Measurements from ENCODE around the gene SLC46A3.

The SLC46A3 gene

GRCh38 chr13:28753946-28754345 lies 35.2 kb upstream of the SLC46A3 start:
- peak overlapping the region in 1 of 2 donors; percentile 37 for H3K27ac ChIP-seq
- no peak for TF ChIP-seq CTCF (IDR thresholded peaks at IDR 0.05)
- no peak overlapping the region for H3K4me3 ChIP-seq
- H3K36me3 ChIP-seq, result peaks cover 0 to 5% (median 0%) of the 10 kb centered on the region in 3 donors
- peaks cover 0 to 9% (median 7%) of the 10 kb centered on the region in 3 donors for H3K9me3 ChIP-seq
- intact Hi-C loops (cut with DNase I; ENCODE audit: low total_unique reads), result no loop called here
- DNase-seq, result no peak
- H3K4me1 ChIP-seq, result peaks cover 0 to 21% (median 10%) of the 10 kb centered on the region in 4 donors
- no peaks in the 10 kb centered on the region for H3K27me3 ChIP-seq

- H3K9me3 ChIP-seq, result peaks cover 0 to 9% (median 3%) of the 10 kb centered on the region in 3 donors
- no peak overlapping the region for H3K4me3 ChIP-seq
- peaks cover 0 to 2% (median 0%) of the 10 kb centered on the region in 3 donors for H3K36me3 ChIP-seq
- peak; percentile 58 to 82 for DNase-seq
- peaks cover 0 to 21% (median 10%) of the 10 kb centered on the region in 4 donors for H3K4me1 ChIP-seq
- intact Hi-C loops (cut with DNase I; ENCODE audit: low total_unique reads), result no loop called here
- H3K27me3 ChIP-seq, result no peaks in the 10 kb centered on the region
- peak; percentile 12 to 13 for TF ChIP-seq CTCF (IDR thresholded peaks at IDR 0.05)
- H3K27ac ChIP-seq, result peak overlapping the region in 1 of 2 donors; percentile 37
These were observed 34.6 kb upstream of the SLC46A3 start for GRCh38 chr13:28753208-28753892.

- intact Hi-C loops (cut with DNase I; ENCODE audit: low total_unique reads), result no loop called here
- H3K27ac ChIP-seq, result no peak overlapping the region
- no peaks in the 10 kb centered on the region for H3K27me3 ChIP-seq
- no peak for TF ChIP-seq CTCF (IDR thresholded peaks at IDR 0.05)
- no peak overlapping the region for H3K4me3 ChIP-seq
- no peaks in the 10 kb centered on the region for H3K36me3 ChIP-seq
- H3K9me3 ChIP-seq, result no peaks in the 10 kb centered on the region
- peaks cover 0 to 21% (median 10%) of the 10 kb centered on the region in 4 donors for H3K4me1 ChIP-seq
- no peak for DNase-seq
These were observed 32.6 kb upstream of the SLC46A3 start for GRCh38 chr13:28751175-28751960.

- H3K9me3 ChIP-seq, result no peaks in the 10 kb centered on the region
- H3K27me3 ChIP-seq, result no peaks in the 10 kb centered on the region
- TF ChIP-seq CTCF (IDR thresholded peaks at IDR 0.05), result no peak
- intact Hi-C loops (cut with DNase I; ENCODE audit: low total_unique reads), result no loop called here
- DNase-seq, result no peak
- H3K4me3 ChIP-seq, result no peak overlapping the region
- no peak overlapping the region for H3K27ac ChIP-seq
- peaks cover 0 to 21% (median 10%) of the 10 kb centered on the region in 4 donors for H3K4me1 ChIP-seq
- no peaks in the 10 kb centered on the region for H3K36me3 ChIP-seq
These were observed 31.6 kb upstream of the SLC46A3 start for GRCh38 chr13:28750187-28751045.

GRCh38 chr13:28747851-28748250 lies 29.1 kb upstream of the SLC46A3 start:
- no peak for TF ChIP-seq CTCF (IDR thresholded peaks at IDR 0.05)
- peaks cover 0 to 2% (median under 1%) of the 10 kb centered on the region in 4 donors for H3K4me1 ChIP-seq
- H3K36me3 ChIP-seq, result no peaks in the 10 kb centered on the region
- H3K27ac ChIP-seq, result no peak overlapping the region
- DNase-seq, result no peak
- intact Hi-C loops (cut with DNase I; ENCODE audit: low total_unique reads), result no loop called here
- H3K9me3 ChIP-seq, result no peaks in the 10 kb centered on the region
- no peak overlapping the region for H3K4me3 ChIP-seq
- H3K27me3 ChIP-seq, result no peaks in the 10 kb centered on the region

Data from tibial artery (tissue), 4 donors.